Upper lobe of left lung (tissue), 6 donors: ENCODE measurements around the gene NRF1. TPM values are rescaled to one million over a fixed set of nuclear protein-coding genes. Genes with fewer than 3 reads are reported as not detected.
A peak's percentile ranks its signal among the peaks of the same experiment; 100 is the strongest.

Experiments
- ATAC-seq, 2 donors: fragments of 200-7000 bp; cut with Tn5 transposase; one replicate each; pipeline ENCODE4 v1.9.1; 2022; ENCODE audit warnings: mild to moderate bottlenecking in 2 of 2, moderate library complexity in 2 of 2; ENCODE audit not compliant: low FRiP score in 2 of 2
- DNase-seq, 2 donors: peaks; one replicate each; pipeline ENCODE4 v3.0.0-alpha.2; 2019 to 2020
- H3K27ac ChIP-seq, 4 donors: fragments of 200-600 bp; sonication (generic); one replicate each; pipeline ENCODE4 v1.5.1; 2016 to 2019
- H3K27me3 ChIP-seq, 4 donors: fragments of 200-600 bp; sonication (generic); one replicate each; pipeline ENCODE4 v1.5.1; 2017 to 2019
- H3K36me3 ChIP-seq, 4 donors: fragments of 200-600 bp; sonication (generic); one replicate each; pipeline ENCODE4 v1.5.1; 2016 to 2019
- H3K4me1 ChIP-seq, 4 donors: fragments of 200-600 bp; sonication (generic); one replicate each; pipeline ENCODE4 v1.5.1; 2018 to 2019
- H3K4me3 ChIP-seq, 4 donors: fragments of 200-600 bp; sonication (generic); one replicate each; pipeline ENCODE4 v1.5.1; 2017 to 2019; ENCODE audit warnings: mild to moderate bottlenecking in 2 of 4, moderate library complexity in 1 of 4
- H3K9me3 ChIP-seq, 4 donors: fragments of 200-600 bp; sonication (generic); one replicate each; pipeline ENCODE4 v1.5.1; 2018 to 2019
- EP300 ChIP-seq, 4 donors: sonication (generic); formaldehyde crosslinking; IDR thresholded peaks; one replicate each; pipeline ENCODE4 v1.5.1; 2017; ENCODE audit warnings: antibody characterized with exemption in 4 of 4, control low read depth in 2 of 4
- POLR2A ChIP-seq, 4 donors: fragments of 450-650 bp; IDR thresholded peaks; one replicate each; pipeline ENCODE4 v1.5.1; 2016 to 2017; ENCODE audit warnings: antibody characterized with exemption in 4 of 4, mild to moderate bottlenecking in 2 of 4
- POLR2AphosphoS5 ChIP-seq, 2 donors: sonication (generic); formaldehyde crosslinking; IDR thresholded peaks; one replicate each; pipeline ENCODE4 v1.5.1; 2017; ENCODE audit warnings: antibody characterized with exemption in 2 of 2
- whole genome bisulfite sequencing, 2 donors: methylation state at CpG; one replicate each; pipeline ENCODE4 v1.1.5; 2017 to 2018; 5-methylcytosine and 5-hydroxymethylcytosine counted together
- total RNA-seq, 6 donors: library from RNA; depleted of rRNA in 4 of 6; stranded (reverse); fragments of >200 nt in 4 of 6; gene quantifications; one replicate each; pipeline versions ENCODE4 v1.1.0 to v1.2.1, GENCODE V29; 2016 to 2021
- TF ChIP-seq, protein P1 (sequence below), 6 experiments: fragments of 450-650 bp in 4 of 6; fragments of 200-600 bp in 2 of 6; sonication (generic) in 2 of 6; IDR thresholded peaks; one replicate each; pipeline ENCODE4 v1.5.1; 2016 to 2019; ENCODE audit warnings: antibody characterized with exemption in 6 of 6
- donor health status: DM: no; HTN: no; CAD: no; lungs with moderate emphysema.
- donor health status: DM: no; HTN: yes; CAD: no; lungs with severe emphysema.

Gene NRF1
- total RNA-seq, 6 donors from 2014 or later = 12.7 to 27.2 (median 19.1) TPM

DNA sequence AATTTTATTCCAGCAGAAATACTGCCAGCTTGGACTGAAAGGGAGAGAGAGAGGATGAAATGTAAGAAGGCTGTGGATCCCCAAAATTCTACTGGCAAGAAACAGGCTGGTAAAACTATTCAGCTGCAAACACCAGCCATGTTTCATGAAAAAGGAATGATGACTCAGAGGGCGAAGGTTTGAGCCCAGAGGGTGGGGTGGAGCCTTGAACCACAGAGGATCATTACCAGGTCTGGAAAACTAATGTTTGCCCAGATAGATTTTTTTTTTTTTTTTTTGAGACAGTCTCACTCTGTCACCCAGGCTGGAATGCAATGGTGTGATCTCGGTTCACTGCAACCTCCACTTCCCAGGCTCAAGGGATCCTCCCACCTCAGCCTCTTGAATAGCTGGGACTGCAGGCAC lies 41.7 kb upstream of the NRF1 start:
- 83 to 91% methylated on average over 2 of the region's 2 CpGs for WGBS, 2 donors
- H3K9me3 ChIP-seq = no peaks in the 10 kb centered on the region
- ATAC-seq (peak in 1 of 2 donors; percentile 91), DNase-seq (no peak)
- TF ChIP-seq, protein P1, sequence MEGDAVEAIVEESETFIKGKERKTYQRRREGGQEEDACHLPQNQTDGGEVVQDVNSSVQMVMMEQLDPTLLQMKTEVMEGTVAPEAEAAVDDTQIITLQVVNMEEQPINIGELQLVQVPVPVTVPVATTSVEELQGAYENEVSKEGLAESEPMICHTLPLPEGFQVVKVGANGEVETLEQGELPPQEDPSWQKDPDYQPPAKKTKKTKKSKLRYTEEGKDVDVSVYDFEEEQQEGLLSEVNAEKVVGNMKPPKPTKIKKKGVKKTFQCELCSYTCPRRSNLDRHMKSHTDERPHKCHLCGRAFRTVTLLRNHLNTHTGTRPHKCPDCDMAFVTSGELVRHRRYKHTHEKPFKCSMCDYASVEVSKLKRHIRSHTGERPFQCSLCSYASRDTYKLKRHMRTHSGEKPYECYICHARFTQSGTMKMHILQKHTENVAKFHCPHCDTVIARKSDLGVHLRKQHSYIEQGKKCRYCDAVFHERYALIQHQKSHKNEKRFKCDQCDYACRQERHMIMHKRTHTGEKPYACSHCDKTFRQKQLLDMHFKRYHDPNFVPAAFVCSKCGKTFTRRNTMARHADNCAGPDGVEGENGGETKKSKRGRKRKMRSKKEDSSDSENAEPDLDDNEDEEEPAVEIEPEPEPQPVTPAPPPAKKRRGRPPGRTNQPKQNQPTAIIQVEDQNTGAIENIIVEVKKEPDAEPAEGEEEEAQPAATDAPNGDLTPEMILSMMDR (IDR thresholded peaks at IDR 0.05) = no peak
- TF ChIP-seq POLR2A (IDR thresholded peaks at IDR 0.05) (no peak), EP300 (IDR thresholded peaks at IDR 0.05) (no peak), POLR2AphosphoS5 (IDR thresholded peaks at IDR 0.05) (no peak)
- H3K4me3 ChIP-seq = no peak overlapping the region
- H3K27ac ChIP-seq = no peak overlapping the region
- H3K27me3 ChIP-seq = no peaks in the 10 kb centered on the region
- no peaks in the 10 kb centered on the region for H3K4me1 ChIP-seq
- no peaks in the 10 kb centered on the region for H3K36me3 ChIP-seq

- H3K4me3 ChIP-seq = no peak overlapping the region
- WGBS, 2 donors = 88 to 93% methylated on average over 5 of the region's 5 CpGs
- no peak overlapping the region for H3K27ac ChIP-seq
- no peak for DNase-seq
- ATAC-seq = no peak
- no peaks in the 10 kb centered on the region for H3K36me3 ChIP-seq
- no peaks in the 10 kb centered on the region for H3K9me3 ChIP-seq
- no peak for TF ChIP-seq POLR2AphosphoS5 (IDR thresholded peaks at IDR 0.05)
- TF ChIP-seq, protein P1 (IDR thresholded peaks at IDR 0.05) = no peak
- no peak for TF ChIP-seq POLR2A (IDR thresholded peaks at IDR 0.05)
- no peak for TF ChIP-seq EP300 (IDR thresholded peaks at IDR 0.05)
- no peaks in the 10 kb centered on the region for H3K27me3 ChIP-seq
- no peaks in the 10 kb centered on the region for H3K4me1 ChIP-seq
Measured at GRCh38 chr7:129571201-129571600, 40.3 kb upstream of the NRF1 start.

GRCh38 chr7:129572205-129572604 lies 39.3 kb upstream of the NRF1 start:
- DNase-seq = no peak
- TF ChIP-seq EP300 (IDR thresholded peaks at IDR 0.05) = no peak
- no peak for TF ChIP-seq POLR2A (IDR thresholded peaks at IDR 0.05)
- TF ChIP-seq, protein P1 (IDR thresholded peaks at IDR 0.05) = no peak
- TF ChIP-seq POLR2AphosphoS5 (IDR thresholded peaks at IDR 0.05) = no peak
- Histone ChIP-seq H3K36me3 (no peaks in the 10 kb centered on the region), H3K27me3 (no peaks in the 10 kb centered on the region), H3K4me3 (no peak overlapping the region), H3K9me3 (no peaks in the 10 kb centered on the region), H3K27ac (no peak overlapping the region), H3K4me1 (no peaks in the 10 kb centered on the region)
- no peak for ATAC-seq
- 96 to 98% methylated on average over 5 of the region's 5 CpGs for WGBS, 2 donors

- no peak for TF ChIP-seq POLR2AphosphoS5 (IDR thresholded peaks at IDR 0.05)
- TF ChIP-seq EP300 (IDR thresholded peaks at IDR 0.05) = no peak
- TF ChIP-seq, protein P1 (IDR thresholded peaks at IDR 0.05) = no peak
- no peak for TF ChIP-seq POLR2A (IDR thresholded peaks at IDR 0.05)
- ATAC-seq (peak in 1 of 2 donors; percentile 79), DNase-seq (no peak)
- H3K4me1 ChIP-seq = no peaks in the 10 kb centered on the region
- H3K4me3 ChIP-seq = no peak overlapping the region
- H3K27me3 ChIP-seq = no peaks in the 10 kb centered on the region
- no peaks in the 10 kb centered on the region for H3K36me3 ChIP-seq
- WGBS, 2 donors = 54 to 57% methylated on average over 3 of the region's 3 CpGs
- peaks cover 0 to 12% (median 9%) of the 10 kb centered on the region in 4 donors for H3K9me3 ChIP-seq
- H3K27ac ChIP-seq = no peak overlapping the region
Measured at GRCh38 chr7:129574487-129574886, 37.0 kb upstream of the NRF1 start.

- Histone ChIP-seq H3K4me1 (no peaks in the 10 kb centered on the region), H3K27me3 (no peaks in the 10 kb centered on the region), H3K9me3 (peaks cover 0 to 12% (median 9%) of the 10 kb centered on the region in 4 donors), H3K27ac (no peak overlapping the region), H3K4me3 (no peak overlapping the region), H3K36me3 (no peaks in the 10 kb centered on the region)
- WGBS, 2 donors = 89 to 92% methylated on average over 7 of the region's 7 CpGs
- TF ChIP-seq, protein P1 (IDR thresholded peaks at IDR 0.05) = no peak
- TF ChIP-seq POLR2AphosphoS5 (IDR thresholded peaks at IDR 0.05) (no peak), POLR2A (IDR thresholded peaks at IDR 0.05) (no peak), EP300 (IDR thresholded peaks at IDR 0.05) (no peak)
- no peak for ATAC-seq
- no peak for DNase-seq
Measured at GRCh38 chr7:129575699-129576098, 35.8 kb upstream of the NRF1 start.
